GM12878 (cell line): ENCODE results near the gene FAM89B. TPM values are rescaled to one million over a fixed set of nuclear protein-coding genes. Genes with fewer than 3 reads are reported as not detected.
A peak's percentile ranks its signal among the peaks of the same experiment; 100 is the strongest.

Source experiments
- ASH2L ChIP-seq: fragments of 300-600, 200-600 bp; sonication (generic); IDR thresholded peaks from 2 replicates; pipeline ENCODE4 v1.6.1; 2017; ENCODE audit warnings: low read depth, mild to moderate bottlenecking, borderline replicate concordance
- E4F1 ChIP-seq: fragments of 450-650 bp; IDR thresholded peaks from 2 replicates; pipeline ENCODE4 v1.6.1; 2018; ENCODE audit warnings: borderline replicate concordance, mild to moderate bottlenecking; ENCODE audit not compliant: partially characterized antibody
- EZH2 ChIP-seq: IDR thresholded peaks from 2 replicates; pipeline ENCODE4 v1.6.1; 2012; ENCODE audit warnings: low read depth, mild to moderate bottlenecking, control low read depth, inconsistent platforms, low read length, borderline replicate concordance; ENCODE audit not compliant: control insufficient read depth
- IKZF1 ChIP-seq: fragments of 450-650 bp; conservative IDR thresholded peaks from 2 replicates; pipeline ENCODE4 v1.6.1; 2017; ENCODE audit warnings: antibody characterized with exemption, mild to moderate bottlenecking
- PAX8 ChIP-seq: fragments of 450-650 bp; IDR thresholded peaks from 2 replicates; pipeline ENCODE4 v1.6.1; 2017; ENCODE audit warnings: mild to moderate bottlenecking, moderate library complexity
- POU2F2 ChIP-seq: IDR thresholded peaks from 3 replicates; pipeline ENCODE4 v1.6.1; 2011; ENCODE audit warnings: low read depth, mild to moderate bottlenecking, low read length, borderline replicate concordance
- YY1 ChIP-seq: IDR thresholded peaks from 2 replicates; pipeline ENCODE4 v1.6.1; 2011; ENCODE audit warnings: low read depth, mild to moderate bottlenecking, low read length
- ZBED1 ChIP-seq: IDR thresholded peaks from 2 replicates; pipeline ENCODE4 v1.6.1; 2016; ENCODE audit warnings: borderline replicate concordance
- ZBTB11 ChIP-seq: fragments of 450-650 bp; formaldehyde crosslinking; IDR thresholded peaks from 2 replicates; pipeline ENCODE4 v1.5.0; 2022; ENCODE audit warnings: mild to moderate bottlenecking, missing genetic modification characterization
- ZBTB33 ChIP-seq: fragments of 450-650 bp; IDR thresholded peaks from 2 replicates; pipeline ENCODE4 v1.6.1; 2017; ENCODE audit warnings: mild to moderate bottlenecking
- polyA plus RNA-seq, 11 experiments: library from polyadenylated mRNA; depleted of rRNA in 4 of 11; unstranded in 6 of 11; stranded (reverse) in 5 of 11; fragments of >200 nt; fragmentation: Nextera tagmentation in 4 of 11; fragmentation: Illumina TruSeq in 1 of 11; extraction: Ambion mirVana in 4 of 11; extraction: Trizol in 1 of 11; gene quantifications; 1 replicate in 1 of 11; 2 replicates in 10 of 11; pipeline versions ENCODE4 v1.2.1 to v1.2.3, GENCODE V29; 2011 to 2016; ENCODE audit warnings: inconsistent platforms in 2 of 11, missing spikeins in 2 of 11, low read depth in 1 of 11
- total RNA-seq, 4 experiments: library from RNA; depleted of rRNA in 3 of 4; stranded (reverse); fragments of >200 nt in 3 of 4; fragmentation: Illumina TruSeq in 1 of 4; extraction: Trizol in 1 of 4; gene quantifications; 2 replicates each; pipeline versions ENCODE4 v1.2.1 to v1.2.3, GENCODE V29; 2013 to 2021

The FAM89B gene
- total and polyA plus RNA-seq, 10 of the 15 experiments (the other 5 are each of a cell fraction or from before 2014, with no cell fraction given): 0.34 to 36.7 (median 9.8) TPM

GRCh38 chr11:65593518-65594414 is 21.4 kb downstream of the FAM89B start (continued):
- no peak for TF ChIP-seq ZBTB11 (CRISPR knock-in tag)
- 0 out of 2 replicates have a peak, but pooled peaks have one; percentile 34 for TF ChIP-seq YY1
- TF ChIP-seq POU2F2: peak; percentile 10; the same call in 1 of the 3 replicates
- TF ChIP-seq E4F1: no peak
- TF ChIP-seq PAX8: no peak
- TF ChIP-seq EZH2: no peak
- 0 out of 2 replicates have a peak, but pooled peaks have one; percentile 30 for TF ChIP-seq ZBTB33
- TF ChIP-seq ASH2L: no peak
- no peak for TF ChIP-seq IKZF1
- 0 out of 2 replicates have a peak, but pooled peaks have one; percentile 14 for TF ChIP-seq ZBED1
